A673 (cell line): ENCODE results near the gene MPC1.

Experiments
- CTCF ChIP-seq: fragments of 300-800, 200-600 bp; sonication (generic); conservative IDR thresholded peaks from 2 replicates; pipeline ENCODE4 v1.5.1; 2017; ENCODE audit warnings: low read depth, mild to moderate bottlenecking, antibody characterized with exemption, low read length, moderate library complexity, mixed read lengths
- EZH2 ChIP-seq: fragments of 200-600 bp; sonication (generic); IDR thresholded peaks from 2 replicates; pipeline ENCODE4 v1.6.1; 2017; ENCODE audit warnings: borderline replicate concordance, low read depth, mild to moderate bottlenecking, mixed read lengths, antibody characterized with exemption, low read length; ENCODE audit not compliant: poor library complexity, severe bottlenecking

GRCh38 chr6:166354143-166354542 lies 28.6 kb downstream of the MPC1 start:
- TF ChIP-seq CTCF (no peak), EZH2 (no peak)
